Effector memory CD4-positive, alpha-beta T cell (primary cell): Measurements from ENCODE around the gene SPSB1.

Source experiments
- DNase-seq, 3 donors: peaks; one replicate each; pipeline ENCODE4 v3.0.0-alpha.2; 2020
- H3K27ac ChIP-seq: 2 replicates; pipeline ENCODE4 v1.7.0; 2013; ENCODE audit warnings: mild to moderate bottlenecking, low read length, moderate library complexity; ENCODE audit not compliant: insufficient read depth, poor library complexity, severe bottlenecking
- H3K27me3 ChIP-seq: replicated peaks from 2 replicates; pipeline ENCODE4 v1.7.0; 2013; ENCODE audit warnings: mild to moderate bottlenecking, low read length; ENCODE audit not compliant: insufficient read depth, control insufficient read depth, poor library complexity, severe bottlenecking
- H3K36me3 ChIP-seq: 2 replicates; pipeline ENCODE4 v1.7.0; 2013; ENCODE audit warnings: mild to moderate bottlenecking, low read length, moderate library complexity; ENCODE audit not compliant: control insufficient read depth, insufficient read depth
- H3K4me1 ChIP-seq: 2 replicates; pipeline ENCODE4 v1.7.0; 2013; ENCODE audit warnings: low read length, mild to moderate bottlenecking; ENCODE audit not compliant: control insufficient read depth, insufficient read depth, poor library complexity, severe bottlenecking
- H3K4me3 ChIP-seq: 2 replicates; pipeline ENCODE4 v1.7.0; 2013; ENCODE audit warnings: low read length, low read depth, mild to moderate bottlenecking; ENCODE audit not compliant: insufficient read depth, poor library complexity, severe bottlenecking
- H3K9me3 ChIP-seq: 2 replicates; pipeline ENCODE4 v1.7.0; 2013; ENCODE audit warnings: mild to moderate bottlenecking, low read length, moderate library complexity; ENCODE audit not compliant: control insufficient read depth

The SPSB1 gene

DNA sequence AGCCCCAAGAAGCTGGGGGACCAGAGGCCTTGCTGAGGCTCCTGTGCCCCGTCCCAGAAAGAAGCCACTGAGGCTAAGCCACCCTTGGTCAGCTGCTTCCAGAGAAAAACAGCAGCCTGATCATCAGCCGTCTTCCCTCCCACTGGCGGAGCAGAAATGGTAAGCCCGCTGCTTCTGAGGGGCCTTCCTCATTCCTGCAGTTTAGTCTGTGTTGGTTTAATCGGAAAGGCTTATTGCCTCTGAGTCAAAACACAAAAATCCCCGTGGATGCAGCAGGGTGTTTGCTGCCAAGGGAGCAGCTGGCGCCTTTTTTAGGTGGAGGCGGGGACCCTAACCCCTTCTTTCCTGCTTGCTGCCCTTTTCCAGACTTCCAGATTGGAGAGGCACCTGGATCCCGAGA lies 33.9 kb downstream of the SPSB1 start:
- Histone ChIP-seq H3K9me3 (no peaks in the 10 kb centered on the region), H3K27ac (no peak overlapping the region), H3K27me3 (no peaks in the 10 kb centered on the region), H3K36me3 (no peaks in the 10 kb centered on the region), H3K4me1 (no peaks in the 10 kb centered on the region), H3K4me3 (no peak overlapping the region)
- DNase-seq, result no peak

DNA sequence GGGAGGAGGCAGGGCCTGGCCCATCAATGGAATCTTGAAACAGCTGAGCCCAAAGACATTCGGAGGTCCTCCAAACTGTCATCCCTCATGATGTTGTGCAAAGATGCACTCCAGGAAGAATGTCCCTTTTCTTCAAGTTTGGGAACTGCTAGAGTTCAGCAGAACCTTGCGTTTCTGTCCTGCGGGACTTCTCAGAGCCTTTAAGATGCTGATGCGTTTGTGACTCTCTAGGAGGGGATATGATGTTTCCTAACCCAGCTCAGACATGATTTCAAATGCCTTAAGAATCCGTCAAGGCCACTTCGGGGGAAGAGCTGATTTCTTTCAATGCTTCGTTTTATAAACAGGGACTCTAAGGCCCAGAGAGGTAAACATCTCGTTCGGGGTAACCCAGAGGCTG lies 35.5 kb downstream of the SPSB1 start:
- Histone ChIP-seq H3K36me3 (no peaks in the 10 kb centered on the region), H3K27me3 (no peaks in the 10 kb centered on the region), H3K4me1 (no peaks in the 10 kb centered on the region), H3K27ac (no peak overlapping the region), H3K9me3 (no peaks in the 10 kb centered on the region), H3K4me3 (no peak overlapping the region)
- DNase-seq, result no peak

DNA sequence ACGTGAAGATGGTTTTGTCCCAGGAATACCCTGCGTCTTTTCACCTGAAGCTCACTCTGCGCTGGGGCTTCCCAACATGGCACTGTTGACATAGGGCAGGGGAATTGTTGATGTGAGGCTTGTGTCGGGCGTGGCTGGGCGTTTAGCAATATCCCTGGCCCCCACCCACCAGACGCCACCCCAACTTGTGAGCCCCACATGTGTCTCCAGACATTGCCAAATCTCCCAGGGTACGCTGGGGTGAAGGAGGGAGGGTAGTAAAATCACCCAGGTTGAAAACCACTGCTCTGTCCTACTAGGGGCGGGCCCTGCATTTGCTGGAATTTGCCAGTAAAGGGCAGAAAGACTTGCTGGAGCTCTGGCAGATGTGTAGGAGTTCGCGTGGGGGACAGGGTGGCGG lies 36.0 kb downstream of the SPSB1 start:
- Histone ChIP-seq H3K27me3 (no peaks in the 10 kb centered on the region), H3K4me1 (no peaks in the 10 kb centered on the region), H3K4me3 (no peak overlapping the region), H3K9me3 (no peaks in the 10 kb centered on the region), H3K27ac (no peak overlapping the region), H3K36me3 (no peaks in the 10 kb centered on the region)
- DNase-seq, result no peak

DNA sequence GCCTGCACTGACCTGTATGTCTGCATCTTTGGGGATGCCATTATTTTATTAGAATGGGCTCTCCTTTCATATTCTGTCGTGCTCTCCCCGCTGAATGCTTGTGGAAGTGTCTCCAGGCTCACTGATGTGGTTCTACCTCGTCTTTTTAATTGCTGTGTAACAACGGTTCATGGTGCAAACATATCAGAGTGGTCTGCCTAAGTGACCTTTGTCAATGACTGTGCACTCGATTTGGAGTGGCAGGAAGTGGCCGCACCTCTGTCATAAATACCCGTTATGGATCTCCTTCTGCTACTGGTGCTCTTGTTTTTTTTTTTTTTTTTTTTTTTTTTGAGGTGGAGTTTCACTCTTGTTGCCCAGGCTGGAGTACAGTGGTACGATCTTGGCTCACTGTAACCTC lies 38.3 kb downstream of the SPSB1 start:
- Histone ChIP-seq H3K27ac (no peak overlapping the region), H3K27me3 (no peaks in the 10 kb centered on the region), H3K9me3 (no peaks in the 10 kb centered on the region), H3K4me1 (no peaks in the 10 kb centered on the region), H3K36me3 (no peaks in the 10 kb centered on the region), H3K4me3 (no peak overlapping the region)
- DNase-seq, result no peak

DNA sequence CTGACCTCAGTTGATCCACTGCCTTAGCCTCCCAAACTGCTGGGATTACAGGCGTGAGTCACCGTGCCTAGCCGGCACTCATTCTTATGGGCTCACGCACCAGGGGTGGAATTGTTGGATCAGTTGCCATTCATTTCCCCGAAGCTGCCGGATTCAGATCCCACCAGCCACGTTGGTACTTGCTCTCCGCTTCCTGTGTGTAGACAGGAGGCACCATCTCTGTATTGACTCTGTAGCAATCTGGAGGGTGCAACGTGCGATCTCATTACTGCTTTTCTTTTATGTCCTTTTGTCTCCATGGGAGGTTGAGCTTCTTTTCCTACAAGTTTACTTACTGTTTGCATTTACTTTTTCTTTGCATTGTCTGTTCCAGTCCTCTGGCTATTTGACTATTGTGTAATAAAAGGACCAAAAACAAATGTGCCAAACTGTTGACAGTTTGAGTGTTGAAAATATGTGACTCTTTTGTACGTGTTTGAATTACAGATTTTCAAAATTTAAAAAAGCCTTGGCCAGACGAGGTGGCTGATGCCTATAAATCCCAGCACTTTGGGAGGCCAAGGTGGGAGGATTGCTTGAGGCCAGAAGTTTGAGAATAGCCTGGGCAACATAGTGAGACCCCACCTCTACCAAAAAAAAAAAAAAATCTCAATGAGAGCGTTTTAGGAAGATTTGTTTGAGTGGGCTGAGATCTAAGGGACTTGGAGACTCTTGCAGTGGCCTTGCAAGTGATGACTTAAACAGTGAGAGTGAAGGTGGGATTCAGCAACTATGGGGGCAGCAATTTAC lies 39.1 kb downstream of the SPSB1 start:
- H3K36me3 ChIP-seq, result no peaks in the 10 kb centered on the region
- no peaks in the 10 kb centered on the region for H3K4me1 ChIP-seq
- H3K4me3 ChIP-seq, result no peak overlapping the region
- DNase-seq, result no peak
- H3K27me3 ChIP-seq, result no peaks in the 10 kb centered on the region
- H3K27ac ChIP-seq, result no peak overlapping the region
- no peaks in the 10 kb centered on the region for H3K9me3 ChIP-seq

DNA sequence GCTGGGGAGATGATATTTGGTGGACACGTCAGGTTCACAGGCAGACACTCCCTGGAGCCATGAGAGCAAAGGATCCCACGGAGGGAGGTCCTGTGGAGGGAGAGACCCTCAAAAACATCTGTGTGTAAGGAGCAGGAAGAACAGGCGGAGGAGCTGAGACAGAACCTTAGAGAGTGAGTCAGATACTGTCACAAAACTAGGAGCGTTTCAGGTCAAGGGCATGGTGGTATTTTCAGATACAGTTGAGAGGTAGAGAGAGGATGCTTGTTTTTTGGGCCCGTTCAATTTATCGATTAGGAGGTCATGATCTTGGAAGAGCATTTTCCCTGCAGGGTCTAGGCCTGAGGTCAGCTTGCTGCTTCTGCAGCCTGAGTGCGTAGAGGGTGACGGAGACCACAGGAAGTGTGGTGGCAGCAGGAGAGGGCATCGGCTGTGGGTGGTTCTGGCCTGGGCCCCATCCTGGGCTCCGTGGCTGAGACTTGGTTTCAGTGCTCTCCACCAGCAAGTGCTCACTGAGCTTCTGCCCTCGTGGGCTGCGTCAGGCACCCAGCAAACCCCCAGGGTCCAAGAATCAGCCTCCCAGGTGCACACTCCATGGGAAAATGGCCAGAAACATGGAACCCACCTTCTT lies 39.9 kb downstream of the SPSB1 start:
- Histone ChIP-seq H3K36me3 (no peaks in the 10 kb centered on the region), H3K4me1 (no peaks in the 10 kb centered on the region), H3K4me3 (no peak overlapping the region), H3K27me3 (no peaks in the 10 kb centered on the region), H3K27ac (no peak overlapping the region), H3K9me3 (no peaks in the 10 kb centered on the region)
- no peak for DNase-seq

DNA sequence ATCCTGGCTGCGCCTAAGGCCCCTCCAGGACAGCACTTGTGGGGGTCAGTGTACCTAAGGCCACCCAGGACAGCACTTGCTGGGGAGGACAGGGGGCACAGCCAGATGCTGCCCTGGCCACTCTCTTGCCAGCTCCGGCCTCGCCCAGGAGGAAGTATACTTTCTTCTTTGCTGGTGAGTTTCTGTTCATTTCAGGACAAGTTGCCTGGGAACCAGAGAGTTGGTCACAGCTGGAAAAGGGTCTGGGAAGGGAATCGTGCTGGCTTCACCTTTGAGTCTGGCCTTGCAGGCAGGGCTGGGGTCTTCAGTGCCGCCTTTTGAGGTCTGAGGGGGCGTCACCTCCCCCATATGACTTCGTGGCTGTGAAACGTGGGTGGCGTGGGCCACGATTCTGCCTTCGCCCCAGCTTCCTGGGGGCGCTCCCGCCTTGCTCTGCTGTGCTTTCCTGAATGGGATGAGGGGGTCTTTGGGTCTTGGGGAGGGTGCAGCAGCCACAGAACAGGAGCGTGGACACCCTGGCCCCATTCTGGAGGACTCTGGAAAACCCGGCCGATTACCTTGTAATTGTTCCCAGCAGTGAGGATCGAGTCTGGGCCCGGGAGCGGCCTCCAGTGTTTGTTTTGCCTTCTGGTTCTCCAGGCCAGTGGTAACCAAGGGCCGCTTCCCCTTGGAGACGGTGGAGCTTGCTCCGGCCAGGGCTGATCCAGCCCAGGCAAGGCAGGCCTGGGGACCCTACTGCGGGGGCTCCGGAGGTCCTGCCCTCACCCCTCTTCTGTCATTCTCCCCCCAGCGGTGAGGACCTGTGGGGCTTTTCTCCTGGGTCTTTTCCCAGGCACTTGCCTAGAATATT lies 45.9 kb downstream of the SPSB1 start:
- no peak for DNase-seq
- no peaks in the 10 kb centered on the region for H3K4me1 ChIP-seq
- H3K36me3 ChIP-seq, result no peaks in the 10 kb centered on the region
- H3K9me3 ChIP-seq, result no peaks in the 10 kb centered on the region
- no peak overlapping the region for H3K4me3 ChIP-seq
- no peaks in the 10 kb centered on the region for H3K27me3 ChIP-seq
- H3K27ac ChIP-seq, result no peak overlapping the region

DNA sequence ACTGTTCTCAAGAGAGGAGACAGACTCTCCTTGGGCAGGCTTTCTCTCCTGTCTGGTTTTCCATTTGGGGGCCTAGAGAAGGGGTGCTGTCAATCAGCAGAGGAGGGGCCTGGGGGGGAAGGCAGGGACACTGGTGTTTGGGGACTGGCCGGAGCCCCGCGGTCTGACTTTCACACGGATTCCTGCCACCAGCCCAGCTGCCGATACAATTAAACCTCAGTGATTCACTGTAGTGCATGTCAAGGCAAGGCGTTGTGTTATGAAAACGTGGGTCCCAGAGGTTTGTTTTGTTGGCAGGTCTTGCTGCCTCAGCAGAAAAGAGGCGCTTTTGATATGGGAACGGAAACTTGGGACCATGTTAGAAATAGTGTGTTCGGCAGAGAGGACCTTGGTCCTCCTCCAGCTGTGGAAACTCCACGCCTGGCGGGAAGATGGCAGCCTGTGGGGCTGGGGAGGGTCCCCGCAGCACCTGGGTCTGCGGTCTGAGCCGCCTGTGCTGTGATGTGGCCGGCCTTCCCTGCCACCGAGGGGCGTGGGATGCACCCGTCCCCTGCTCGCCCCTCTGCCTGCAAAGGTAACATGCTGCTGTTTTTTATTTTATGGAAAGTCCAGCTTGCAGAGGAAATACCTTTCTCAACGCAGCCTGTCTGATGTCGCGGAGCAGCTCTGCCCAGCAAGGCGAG lies 47.6 kb downstream of the SPSB1 start:
- no peaks in the 10 kb centered on the region for H3K27me3 ChIP-seq
- H3K4me3 ChIP-seq, result no peak overlapping the region
- no peaks in the 10 kb centered on the region for H3K9me3 ChIP-seq
- no peaks in the 10 kb centered on the region for H3K4me1 ChIP-seq
- H3K27ac ChIP-seq, result no peak overlapping the region
- no peak for DNase-seq
- H3K36me3 ChIP-seq, result no peaks in the 10 kb centered on the region

DNA sequence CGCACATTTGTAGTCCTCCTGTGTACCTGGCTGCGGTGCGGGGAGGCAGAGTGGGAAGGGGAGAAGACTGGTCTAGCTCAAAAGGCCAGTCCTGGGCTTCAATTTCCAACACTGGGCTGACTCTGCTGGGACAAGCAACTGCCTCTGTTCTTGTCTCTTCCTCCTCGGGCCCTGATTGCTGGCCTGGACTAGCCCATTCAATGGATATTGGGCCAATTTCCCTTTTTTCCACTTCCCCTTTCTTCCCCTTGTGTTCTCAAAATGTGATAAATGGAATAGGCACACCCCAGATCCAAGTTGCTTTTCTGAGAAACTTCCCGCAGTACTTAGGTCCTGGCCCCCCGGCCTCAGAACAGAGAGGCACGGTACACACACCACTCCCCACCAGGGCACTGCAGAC lies 48.2 kb downstream of the SPSB1 start:
- no peaks in the 10 kb centered on the region for H3K9me3 ChIP-seq
- no peak for DNase-seq
- H3K4me1 ChIP-seq, result no peaks in the 10 kb centered on the region
- no peaks in the 10 kb centered on the region for H3K36me3 ChIP-seq
- no peaks in the 10 kb centered on the region for H3K27me3 ChIP-seq
- no peak overlapping the region for H3K4me3 ChIP-seq
- H3K27ac ChIP-seq, result no peak overlapping the region
